Endothelial cell of umbilical vein (primary cell): Measurements from ENCODE around the gene SCRN1. TPM values are rescaled to one million over a fixed set of nuclear protein-coding genes. Genes with fewer than 3 reads are reported as not detected.

Experiments used
- BruUV-seq: library from RNA; stranded (reverse); fragments of 400-500 nt; replicated peaks from 2 replicates; lab custom pipeline; 2021; lab: Mats Ljungman, UMichigan
- CTCF ChIA-PET: fragments of 300-600, 350-600 bp; sonication (Branson Sonifier 250); formaldehyde crosslinking; loops from one replicate; lab custom pipeline; 2021; ENCODE audit warnings: antibody characterized with exemption, inconsistent platforms; lab: Charles Lee
- POLR2A ChIA-PET: fragments of 300-600, 350-600 bp; sonication (Branson Sonifier 250); formaldehyde crosslinking; loops from one replicate; lab custom pipeline; 2021; ENCODE audit warnings: antibody characterized with exemption, inconsistent platforms; lab: Charles Lee
- DNase-seq: peaks from one replicate; pipeline ENCODE4 v3.0.0-alpha.2; 2011; ENCODE audit warnings: low read depth, low spot score
- FAIRE-seq: peaks from 2 replicates; lab custom pipeline; 2011; peaks lifted over from hg19 to GRCh38; lab: Jason Lieb, UNC
- H2AFZ ChIP-seq: 2 replicates; pipeline ENCODE4 v1.6.0; 2012; ENCODE audit warnings: low read depth, low read length, control low read depth, inconsistent platforms
- H3K27ac ChIP-seq: 2 replicates; pipeline ENCODE4 v1.5.1; 2011; ENCODE audit warnings: low read depth, mild to moderate bottlenecking, control low read depth, low read length, moderate library complexity; ENCODE audit not compliant: insufficient read depth
- H3K27me3 ChIP-seq, 2 experiments: 2 replicates each; pipeline versions ENCODE4 v1.6.0 to v1.6.1; 2011; ENCODE audit warnings: low read length in 2 of 2, mixed read lengths in 1 of 2; ENCODE audit not compliant: control insufficient read depth in 2 of 2, insufficient read depth in 2 of 2
- H3K36me3 ChIP-seq, 2 experiments: 2 replicates in 1 of 2; 3 replicates in 1 of 2; pipeline ENCODE4 v1.5.1; 2011; ENCODE audit warnings: low read length in 2 of 2, mild to moderate bottlenecking in 1 of 2, moderate library complexity in 1 of 2; ENCODE audit not compliant: control insufficient read depth in 2 of 2, insufficient read depth in 2 of 2; ENCODE audit errors: extremely low read depth in 1 of 2
- H3K4me1 ChIP-seq: 3 replicates; pipeline ENCODE4 v1.5.1; 2011; ENCODE audit warnings: mild to moderate bottlenecking, low read length; ENCODE audit not compliant: control insufficient read depth, insufficient read depth; ENCODE audit errors: extremely low read depth
- H3K4me2 ChIP-seq: 2 replicates; pipeline ENCODE4 v1.6.1; 2011; ENCODE audit warnings: low read length, control low read depth, mixed read lengths; ENCODE audit not compliant: insufficient read depth
- H3K4me3 ChIP-seq, 3 experiments: fragments of 200-600 bp in 1 of 3; sonication (generic), shearing (Covaris generic) in 1 of 3; replicated peaks in 1 of 3; 2 replicates each; pipeline ENCODE4 v1.5.1; 2011 to 2016; ENCODE audit warnings: control low read depth in 3 of 3, low read length in 3 of 3, mild to moderate bottlenecking in 2 of 3, inconsistent platforms in 1 of 3, low read depth in 1 of 3, moderate library complexity in 1 of 3; ENCODE audit not compliant: insufficient read depth in 1 of 3
- H3K79me2 ChIP-seq: 2 replicates; pipeline ENCODE4 v1.6.0; 2012; ENCODE audit warnings: low read length, inconsistent platforms; ENCODE audit not compliant: control insufficient read depth, insufficient read depth
- H3K9ac ChIP-seq: replicated peaks from 2 replicates; pipeline ENCODE3; 2011; ENCODE audit warnings: low read length, control low read depth; ENCODE audit not compliant: insufficient read depth; ENCODE audit errors: extremely low read depth
- H3K9me1 ChIP-seq: replicated peaks from 3 replicates; pipeline ENCODE4 v1.6.0; 2011; ENCODE audit warnings: mild to moderate bottlenecking, low read length; ENCODE audit not compliant: control insufficient read depth, insufficient read depth; ENCODE audit errors: extremely low read depth
- H3K9me3 ChIP-seq: replicated peaks from 2 replicates; pipeline ENCODE4 v1.5.1; 2012; ENCODE audit warnings: low read length, inconsistent platforms; ENCODE audit not compliant: control insufficient read depth, insufficient read depth
- H4K20me1 ChIP-seq: replicated peaks from 2 replicates; pipeline ENCODE3; 2011; ENCODE audit warnings: mild to moderate bottlenecking, low read length; ENCODE audit not compliant: control insufficient read depth, insufficient read depth; ENCODE audit errors: extremely low read depth
- EZH2 ChIP-seq: IDR thresholded peaks from 2 replicates; pipeline ENCODE4 v1.6.1; 2012; ENCODE audit warnings: borderline replicate concordance, low read depth, mild to moderate bottlenecking, moderate library complexity, low read length, inconsistent platforms; ENCODE audit not compliant: severe bottlenecking
- FOS ChIP-seq: IDR thresholded peaks from 2 replicates; pipeline ENCODE4 v1.6.1; 2011; ENCODE audit warnings: mild to moderate bottlenecking, low read length, moderate library complexity, borderline replicate concordance; ENCODE audit not compliant: insufficient read depth
- GATA2 ChIP-seq: IDR thresholded peaks from 2 replicates; pipeline ENCODE4 v1.7.0; 2011; ENCODE audit warnings: low read depth, mild to moderate bottlenecking, moderate library complexity, mixed read lengths, low read length; ENCODE audit not compliant: insufficient read length, insufficient read depth
- JUN ChIP-seq: IDR thresholded peaks from 2 replicates; pipeline ENCODE4 v1.6.1; 2011; ENCODE audit warnings: borderline replicate concordance, low read depth; ENCODE audit not compliant: insufficient read length, insufficient read depth
- MYC ChIP-seq: IDR thresholded peaks from one replicate; pipeline ENCODE4 v1.6.1; 2011; ENCODE audit warnings: mild to moderate bottlenecking, low read depth, low read length
- POLR2A ChIP-seq: IDR thresholded peaks from 2 replicates; pipeline ENCODE4 v1.6.1; 2012; ENCODE audit warnings: low read depth, mild to moderate bottlenecking, control low read depth, low read length
- POLR2AphosphoS5 ChIP-seq: IDR thresholded peaks from 2 replicates; pipeline ENCODE4 v1.6.1; 2012; ENCODE audit warnings: low read depth, mild to moderate bottlenecking, control low read depth, low read length, moderate library complexity; ENCODE audit not compliant: insufficient read depth
- dilution Hi-C: fragments of 300-500 bp; cut with MboI; formaldehyde crosslinking; loops from one replicate; pipeline ENCODE4 v1.15.0; 2019; ENCODE audit warnings: low sequenced_read_pairs; ENCODE audit not compliant: extremely low pct_ligation_motif_present
- intact Hi-C: fragments of 100-400 bp; cut with micrococcal nuclease; formaldehyde crosslinking; loops from one replicate; pipeline ENCODE4 v1.10.0; 2022
- polyA plus RNA-seq, 4 experiments: library from polyadenylated mRNA; depleted of rRNA in 3 of 4; stranded (reverse) in 3 of 4; unstranded in 1 of 4; fragments of >200 nt; gene quantifications; 2 replicates each; pipeline versions ENCODE4 v1.2.1 to v1.2.3, GENCODE V29; 2011 to 2012; ENCODE audit warnings: missing spikeins in 1 of 4
- total RNA-seq: library from RNA; stranded (reverse); gene quantifications from 2 replicates; pipeline ENCODE4 v1.2.3, GENCODE V29; 2021
- TF ChIP-seq, protein P1 (sequence below), 2 donors: IDR thresholded peaks; 1 replicate in 1 of 2; 2 replicates in 1 of 2; pipeline ENCODE4 v1.5.1; 2011; ENCODE audit warnings: low read length in 2 of 2, mild to moderate bottlenecking in 2 of 2, moderate library complexity in 2 of 2, control low read depth in 1 of 2, inconsistent platforms in 1 of 2, low read depth in 1 of 2; ENCODE audit not compliant: insufficient read depth in 1 of 2; ENCODE audit errors: extremely low read depth in 1 of 2
- TF ChIP-seq, protein P2 (sequence below): IDR thresholded peaks from 2 replicates; pipeline ENCODE4 v1.6.1; 2011; ENCODE audit not compliant: insufficient read depth, insufficient read length

The SCRN1 gene
- total and polyA plus RNA-seq, 2 donors (not counting 3 experiments of a cell fraction or from before 2014, with no cell fraction given), result 57.0 to 127 TPM

DNA sequence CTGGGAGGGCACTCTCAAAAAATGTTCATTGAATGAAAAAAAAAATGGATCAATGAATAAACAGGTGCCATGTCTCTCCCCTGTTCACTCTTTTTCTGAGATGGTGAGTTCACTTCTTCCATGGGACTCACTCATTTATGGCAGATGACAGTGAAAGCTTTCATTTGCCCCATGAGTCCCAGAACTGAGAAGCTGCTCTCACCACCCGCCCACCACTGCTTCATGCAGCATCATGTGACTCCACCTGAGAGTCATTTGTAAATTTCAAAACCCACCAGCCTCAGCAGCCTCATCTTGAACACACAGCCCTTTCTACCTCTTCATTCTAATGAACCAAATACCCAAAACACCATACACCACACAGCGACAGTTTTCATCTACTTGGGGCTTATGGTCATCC lies 64.9 kb downstream of the SCRN1 start:
- intact Hi-C loops, result no loop called here
- TF ChIP-seq MYC, result no peak
- no peak for TF ChIP-seq POLR2AphosphoS5
- TF ChIP-seq JUN, result no peak
- TF ChIP-seq, protein P1, sequence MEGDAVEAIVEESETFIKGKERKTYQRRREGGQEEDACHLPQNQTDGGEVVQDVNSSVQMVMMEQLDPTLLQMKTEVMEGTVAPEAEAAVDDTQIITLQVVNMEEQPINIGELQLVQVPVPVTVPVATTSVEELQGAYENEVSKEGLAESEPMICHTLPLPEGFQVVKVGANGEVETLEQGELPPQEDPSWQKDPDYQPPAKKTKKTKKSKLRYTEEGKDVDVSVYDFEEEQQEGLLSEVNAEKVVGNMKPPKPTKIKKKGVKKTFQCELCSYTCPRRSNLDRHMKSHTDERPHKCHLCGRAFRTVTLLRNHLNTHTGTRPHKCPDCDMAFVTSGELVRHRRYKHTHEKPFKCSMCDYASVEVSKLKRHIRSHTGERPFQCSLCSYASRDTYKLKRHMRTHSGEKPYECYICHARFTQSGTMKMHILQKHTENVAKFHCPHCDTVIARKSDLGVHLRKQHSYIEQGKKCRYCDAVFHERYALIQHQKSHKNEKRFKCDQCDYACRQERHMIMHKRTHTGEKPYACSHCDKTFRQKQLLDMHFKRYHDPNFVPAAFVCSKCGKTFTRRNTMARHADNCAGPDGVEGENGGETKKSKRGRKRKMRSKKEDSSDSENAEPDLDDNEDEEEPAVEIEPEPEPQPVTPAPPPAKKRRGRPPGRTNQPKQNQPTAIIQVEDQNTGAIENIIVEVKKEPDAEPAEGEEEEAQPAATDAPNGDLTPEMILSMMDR (IDR thresholded peaks at IDR 0.05; ENCODE audit: extremely low read depth in 1 of 2, insufficient read depth in 1 of 2, low read depth in 1 of 2, low read length in 2 of 2), result no peak
- no peak for TF ChIP-seq GATA2
- no peak for TF ChIP-seq FOS
- TF ChIP-seq POLR2A, result no peak
- TF ChIP-seq, protein P2, sequence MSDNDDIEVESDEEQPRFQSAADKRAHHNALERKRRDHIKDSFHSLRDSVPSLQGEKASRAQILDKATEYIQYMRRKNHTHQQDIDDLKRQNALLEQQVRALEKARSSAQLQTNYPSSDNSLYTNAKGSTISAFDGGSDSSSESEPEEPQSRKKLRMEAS, result no peak
- TF ChIP-seq EZH2, result no peak

More for the DNA sequence above, 64.9 kb downstream of the SCRN1 start:
- H3K9me1 ChIP-seq, result no peaks in the 10 kb centered on the region
- no peak overlapping the region for H3K27ac ChIP-seq
- H3K4me1 ChIP-seq, result no peaks in the 10 kb centered on the region
- dilution Hi-C loops, result no loop called here
- H3K36me3 ChIP-seq, result peaks cover 6 to 46% of the 10 kb centered on the region in 2 experiments
- CTCF ChIA-PET, result interaction anchor here (1.1 to 4.7 kb wide), 2 partner anchors 47 to 289 kb away, joined by 3 to 88 read pairs; no protein-coding TSS in a partner anchor
- H2AFZ ChIP-seq, result no peak overlapping the region
- H3K79me2 ChIP-seq, result no peaks in the 10 kb centered on the region
- no peak overlapping the region for H3K9ac ChIP-seq
- H3K4me3 ChIP-seq, result no peak overlapping the region
- DNase-seq (no peak), FAIRE-seq (no peak)
- H3K4me2 ChIP-seq, result no peak overlapping the region
- H4K20me1 ChIP-seq, result no peaks in the 10 kb centered on the region
- H3K9me3 ChIP-seq, result no peaks in the 10 kb centered on the region
- POLR2A ChIA-PET, result no interaction called here
- no TSS peak for BruUV-seq
- H3K27me3 ChIP-seq, result no peaks in the 10 kb centered on the region
